Ectodermal cell (in vitro differentiated cells): Measurements from ENCODE around the gene DARS1.

Experiments used
- H3K27ac ChIP-seq: 2 replicates; pipeline ENCODE4 v1.7.0; 2013; ENCODE audit warnings: mild to moderate bottlenecking, low read depth, low read length; ENCODE audit not compliant: insufficient read depth, poor library complexity, severe bottlenecking
- H3K27me3 ChIP-seq: 2 replicates; pipeline ENCODE4 v1.7.0; 2013; ENCODE audit warnings: mild to moderate bottlenecking, low read length; ENCODE audit not compliant: insufficient read depth, control insufficient read depth, poor library complexity, severe bottlenecking
- H3K36me3 ChIP-seq: one replicate; pipeline ENCODE4 v1.7.0; 2013; ENCODE audit warnings: low read length; ENCODE audit not compliant: control insufficient read depth, insufficient read depth
- H3K4me1 ChIP-seq: one replicate; pipeline ENCODE4 v1.7.0; 2013; ENCODE audit warnings: low read length; ENCODE audit not compliant: control insufficient read depth, insufficient read depth
- H3K4me3 ChIP-seq: 2 replicates; pipeline ENCODE4 v1.7.0; 2013; ENCODE audit warnings: low read depth, low read length, control low read depth; ENCODE audit not compliant: insufficient read depth
- H3K9me3 ChIP-seq: 2 replicates; pipeline ENCODE4 v1.7.0; 2013; ENCODE audit warnings: mild to moderate bottlenecking, low read length, moderate library complexity; ENCODE audit not compliant: control insufficient read depth
- WGBS, 2 experiments: methylation state at CpG; one replicate each; pipeline ENCODE4 v1.1.7; 2013; ENCODE audit warnings: missing lambda C conversion rate in 2 of 2; 5-methylcytosine and 5-hydroxymethylcytosine counted together

DARS1 gene

GRCh38 chr2:136017786-136018185 lies 32.4 kb upstream of the DARS1 start:
- no peaks in the 10 kb centered on the region for H3K9me3 ChIP-seq
- no peaks in the 10 kb centered on the region for H3K36me3 ChIP-seq
- no peak overlapping the region for H3K27ac ChIP-seq
- peaks cover 19% of the 10 kb centered on the region for H3K4me1 ChIP-seq
- H3K4me3 ChIP-seq = no peak overlapping the region
- no peaks in the 10 kb centered on the region for H3K27me3 ChIP-seq
- 94 to 99% methylated on average over 7 of the region's 7 CpGs for whole genome bisulfite sequencing, 2 experiments

- Histone ChIP-seq H3K4me3 (no peak overlapping the region), H3K36me3 (no peaks in the 10 kb centered on the region), H3K27ac (no peak overlapping the region), H3K4me1 (peaks cover 10% of the 10 kb centered on the region), H3K9me3 (no peaks in the 10 kb centered on the region), H3K27me3 (no peaks in the 10 kb centered on the region)
- WGBS, 2 experiments = 93 to 100% methylated on average over 3 of the region's 3 CpGs
These were observed 31.4 kb upstream of the DARS1 start for GRCh38 chr2:136016836-136017235.

- peaks cover 8% of the 10 kb centered on the region for H3K4me1 ChIP-seq
- no peaks in the 10 kb centered on the region for H3K9me3 ChIP-seq
- H3K4me3 ChIP-seq = no peak overlapping the region
- H3K36me3 ChIP-seq = no peaks in the 10 kb centered on the region
- 91 to 95% methylated on average over 1 to 2 of the region's 2 CpGs for WGBS, 2 experiments
- no peak overlapping the region for H3K27ac ChIP-seq
- no peaks in the 10 kb centered on the region for H3K27me3 ChIP-seq
These were observed 31.0 kb upstream of the DARS1 start for GRCh38 chr2:136016427-136016826.

GRCh38 chr2:136015699-136016098 lies 30.3 kb upstream of the DARS1 start:
- Histone ChIP-seq H3K27ac (no peak overlapping the region), H3K27me3 (no peaks in the 10 kb centered on the region), H3K4me1 (peaks cover under 1% of the 10 kb centered on the region), H3K9me3 (no peaks in the 10 kb centered on the region), H3K4me3 (no peak overlapping the region), H3K36me3 (no peaks in the 10 kb centered on the region)
- WGBS, 2 experiments = 91 to 100% methylated on average over 1 of the region's 1 CpG

- Histone ChIP-seq H3K9me3 (no peaks in the 10 kb centered on the region), H3K27ac (no peak overlapping the region), H3K4me3 (no peak overlapping the region), H3K36me3 (no peaks in the 10 kb centered on the region), H3K27me3 (no peaks in the 10 kb centered on the region), H3K4me1 (no peaks in the 10 kb centered on the region)
- 70 to 83% methylated on average over 2 of the region's 2 CpGs for WGBS, 2 experiments
These were observed 29.0 kb upstream of the DARS1 start for GRCh38 chr2:136014411-136014810.

- Histone ChIP-seq H3K9me3 (no peaks in the 10 kb centered on the region), H3K27me3 (no peaks in the 10 kb centered on the region), H3K4me3 (no peak overlapping the region), H3K36me3 (no peaks in the 10 kb centered on the region), H3K4me1 (no peaks in the 10 kb centered on the region), H3K27ac (no peak overlapping the region)
- WGBS, 2 experiments = 82 to 84% methylated on average over 3 to 4 of the region's 4 CpGs
These were observed 28.5 kb upstream of the DARS1 start for GRCh38 chr2:136013955-136014354.

- 88 to 89% methylated on average over 2 to 3 of the region's 3 CpGs for WGBS, 2 experiments
- H3K36me3 ChIP-seq = no peaks in the 10 kb centered on the region
These were observed 27.8 kb upstream of the DARS1 start for GRCh38 chr2:136013136-136013685.

GRCh38 chr2:136012315-136012714 lies 26.9 kb upstream of the DARS1 start:
- 85 to 96% methylated on average over 1 to 2 of the region's 2 CpGs for WGBS, 2 experiments
- H3K27ac ChIP-seq = no peak overlapping the region

More at GRCh38 chr2:136013136-136013685, 27.8 kb upstream of the DARS1 start:
- Histone ChIP-seq H3K27ac (no peak overlapping the region), H3K9me3 (no peaks in the 10 kb centered on the region), H3K4me3 (no peak overlapping the region), H3K27me3 (no peaks in the 10 kb centered on the region), H3K4me1 (no peaks in the 10 kb centered on the region)

GRCh38 chr2:136010126-136010525 lies 24.7 kb upstream of the DARS1 start:
- Histone ChIP-seq H3K4me3 (no peak overlapping the region), H3K27ac (no peak overlapping the region), H3K9me3 (no peaks in the 10 kb centered on the region), H3K4me1 (peaks cover 7% of the 10 kb centered on the region), H3K36me3 (no peaks in the 10 kb centered on the region), H3K27me3 (no peaks in the 10 kb centered on the region)
- 93 to 95% methylated on average over 2 of the region's 2 CpGs for WGBS, 2 experiments

More at GRCh38 chr2:136012315-136012714, 26.9 kb upstream of the DARS1 start:
- no peaks in the 10 kb centered on the region for H3K36me3 ChIP-seq
- H3K4me1 ChIP-seq = no peaks in the 10 kb centered on the region
- no peak overlapping the region for H3K4me3 ChIP-seq
- no peaks in the 10 kb centered on the region for H3K27me3 ChIP-seq
- H3K9me3 ChIP-seq = no peaks in the 10 kb centered on the region

- H3K27me3 ChIP-seq = no peaks in the 10 kb centered on the region
- H3K36me3 ChIP-seq = no peaks in the 10 kb centered on the region
- H3K9me3 ChIP-seq = no peaks in the 10 kb centered on the region
- H3K4me3 ChIP-seq = no peak overlapping the region
- 93 to 95% methylated on average over 9 of the region's 9 CpGs for WGBS, 2 experiments
- no peak overlapping the region for H3K27ac ChIP-seq
- H3K4me1 ChIP-seq = peaks cover 7% of the 10 kb centered on the region
These were observed 22.9 kb upstream of the DARS1 start for GRCh38 chr2:136008205-136008865.
